AG09309 (cell line): ENCODE measurements around the gene PARM1.

Experiments used
- DNase-seq: peaks from one replicate; pipeline ENCODE4 v3.0.0-alpha.2; 2010; ENCODE audit warnings: low read depth
- H3K4me3 ChIP-seq: 2 replicates; pipeline ENCODE4 v1.5.1; 2011; ENCODE audit warnings: mild to moderate bottlenecking, low read depth, low read length, moderate library complexity; ENCODE audit not compliant: control insufficient read depth
- CTCF ChIP-seq: IDR thresholded peaks from 2 replicates; pipeline ENCODE4 v1.5.1; 2011; ENCODE audit warnings: mild to moderate bottlenecking, low read depth, low read length, inconsistent platforms; ENCODE audit not compliant: insufficient read depth, control insufficient read depth; ENCODE audit errors: missing control alignments

The PARM1 gene

GRCh38 chr4:75009138-75009537 lies 76.2 kb downstream of the PARM1 start:
- no peak overlapping the region for H3K4me3 ChIP-seq
- no peak for TF ChIP-seq CTCF

GRCh38 chr4:75011131-75011795 lies 78.3 kb downstream of the PARM1 start:
- DNase-seq, result no peak
- no peak overlapping the region for H3K4me3 ChIP-seq
- TF ChIP-seq CTCF, result no peak

More at GRCh38 chr4:75009138-75009537, 76.2 kb downstream of the PARM1 start:
- DNase-seq, result no peak

- no peak for DNase-seq
- TF ChIP-seq CTCF, result no peak
- no peak overlapping the region for H3K4me3 ChIP-seq
Measured at GRCh38 chr4:75015627-75016026, 82.7 kb downstream of the PARM1 start.

GRCh38 chr4:75016472-75016871 lies 83.6 kb downstream of the PARM1 start:
- DNase-seq, result no peak
- no peak for TF ChIP-seq CTCF
- H3K4me3 ChIP-seq, result no peak overlapping the region

GRCh38 chr4:75018811-75019479 lies 86.0 kb downstream of the PARM1 start:
- no peak overlapping the region for H3K4me3 ChIP-seq
- DNase-seq, result no peak

GRCh38 chr4:75025431-75025830 lies 92.5 kb downstream of the PARM1 start:
- no peak overlapping the region for H3K4me3 ChIP-seq

More at GRCh38 chr4:75018811-75019479, 86.0 kb downstream of the PARM1 start:
- no peak for TF ChIP-seq CTCF

More at GRCh38 chr4:75025431-75025830, 92.5 kb downstream of the PARM1 start:
- no peak for DNase-seq
- no peak for TF ChIP-seq CTCF
